OCI-LY1 (cell line): Measurements from ENCODE around the gene PRDX4.

Experiments
- H2AFZ ChIP-seq: fragments of 200-600 bp; sonication (generic), shearing (Covaris generic); 2 replicates; pipeline ENCODE4 v1.6.0; 2014; ENCODE audit warnings: antibody characterized with exemption, mild to moderate bottlenecking, low read length
- H3F3A ChIP-seq: fragments of 200-600 bp; sonication (generic), shearing (Covaris generic); 2 replicates; pipeline ENCODE4 v1.6.0; 2014; ENCODE audit warnings: mild to moderate bottlenecking, antibody characterized with exemption, low read length, moderate library complexity; ENCODE audit not compliant: insufficient read depth
- H3K27ac ChIP-seq: fragments of 200-600 bp; sonication (generic); 2 replicates; pipeline ENCODE4 v1.5.1; 2014; ENCODE audit warnings: low read length, mixed run types, mild to moderate bottlenecking, low read depth; ENCODE audit not compliant: poor library complexity, severe bottlenecking
- H3K27me3 ChIP-seq: fragments of 200-600 bp; sonication (generic); 2 replicates; pipeline ENCODE4 v1.6.0; 2014; ENCODE audit warnings: antibody characterized with exemption, mild to moderate bottlenecking, low read length, moderate library complexity; ENCODE audit not compliant: insufficient read depth
- H3K36me3 ChIP-seq: fragments of 200-600 bp; sonication (generic); 2 replicates; pipeline ENCODE4 v1.6.1; 2014; ENCODE audit warnings: mild to moderate bottlenecking, antibody characterized with exemption, low read length, moderate library complexity, mixed read lengths; ENCODE audit not compliant: insufficient read depth
- H3K4me1 ChIP-seq: fragments of 200-600 bp; sonication (generic); 2 replicates; pipeline ENCODE4 v1.5.1; 2014; ENCODE audit warnings: mild to moderate bottlenecking, low read length, moderate library complexity; ENCODE audit not compliant: insufficient read depth, severe bottlenecking
- H3K4me2 ChIP-seq: fragments of 200-600 bp; sonication (generic), shearing (Covaris generic); 2 replicates; pipeline ENCODE4 v1.6.1; 2014; ENCODE audit warnings: low read length
- H3K4me3 ChIP-seq: fragments of 200-600 bp; sonication (generic); 2 replicates; pipeline ENCODE4 v1.5.1; 2014; ENCODE audit warnings: low read length, low read depth, mild to moderate bottlenecking, mixed read lengths; ENCODE audit not compliant: poor library complexity, severe bottlenecking
- H3K79me2 ChIP-seq: fragments of 200-600 bp; shearing (Covaris generic); 2 replicates; pipeline ENCODE4 v1.6.1; 2016; ENCODE audit warnings: mixed run types, low read length, mixed read lengths; ENCODE audit not compliant: insufficient read depth
- H3K9ac ChIP-seq: fragments of 200-600 bp; sonication (generic), shearing (Covaris generic); 2 replicates; pipeline ENCODE4 v1.6.1; 2014; ENCODE audit warnings: mild to moderate bottlenecking, low read length, mixed read lengths
- H3K9me2 ChIP-seq: fragments of 200-600 bp; sonication (generic), shearing (Covaris generic); 2 replicates; pipeline ENCODE4 v1.6.1; 2014; ENCODE audit warnings: low read depth, mild to moderate bottlenecking, low read length, mixed read lengths
- H3K9me3 ChIP-seq: fragments of 200-600 bp; shearing (Covaris generic); 2 replicates; pipeline ENCODE4 v1.6.1; 2014; ENCODE audit warnings: low read length, mixed read lengths
- H4K20me1 ChIP-seq: fragments of 200-600 bp; sonication (generic), shearing (Covaris generic); 2 replicates; pipeline ENCODE4 v1.6.0; 2016; ENCODE audit warnings: mild to moderate bottlenecking, low read length; ENCODE audit not compliant: insufficient read depth
- CTCF ChIP-seq: fragments of 200-600 bp; sonication (generic), shearing (Covaris generic); IDR thresholded peaks from 2 replicates; pipeline ENCODE4 v1.5.1; 2017; ENCODE audit warnings: mild to moderate bottlenecking, antibody characterized with exemption, low read length, moderate library complexity, mixed read lengths
- EZH2 ChIP-seq: fragments of 200-600 bp; sonication (generic), shearing (Covaris generic); IDR thresholded peaks from 2 replicates; pipeline ENCODE4 v1.8.0; 2017; ENCODE audit warnings: borderline replicate concordance, mixed run types, mild to moderate bottlenecking, antibody characterized with exemption, low read length, moderate library complexity, mixed read lengths

PRDX4 gene

GRCh38 chrX:23720117-23720677, 52.9 kb downstream of the PRDX4 start:
- no peaks in the 10 kb centered on the region for H3K9me2 ChIP-seq
- H3K27ac ChIP-seq, result no peak overlapping the region
- H3K4me1 ChIP-seq, result no peaks in the 10 kb centered on the region
- no peak overlapping the region for H3K4me2 ChIP-seq
- H3K9ac ChIP-seq, result no peak overlapping the region
- no peaks in the 10 kb centered on the region for H3K79me2 ChIP-seq
- no peaks in the 10 kb centered on the region for H4K20me1 ChIP-seq
- H2AFZ ChIP-seq, result no peak overlapping the region
- peaks cover 11% of the 10 kb centered on the region; the same call in 1 of the 2 replicates for H3K36me3 ChIP-seq
- no peaks in the 10 kb centered on the region for H3K27me3 ChIP-seq
- H3K9me3 ChIP-seq, result no peaks in the 10 kb centered on the region
- H3F3A ChIP-seq, result no peaks in the 10 kb centered on the region
- H3K4me3 ChIP-seq, result no peak overlapping the region
- TF ChIP-seq CTCF (no peak), EZH2 (no peak)

GRCh38 chrX:23726191-23726590, 58.9 kb downstream of the PRDX4 start:
- Histone ChIP-seq H3K27me3 (no peaks in the 10 kb centered on the region), H3K79me2 (no peaks in the 10 kb centered on the region), H3K4me2 (no peak overlapping the region), H2AFZ (no peak overlapping the region), H4K20me1 (no peaks in the 10 kb centered on the region), H3K9ac (no peak overlapping the region), H3K27ac (no peak overlapping the region), H3K36me3 (peaks cover 6% of the 10 kb centered on the region; the same call in 1 of the 2 replicates), H3F3A (no peaks in the 10 kb centered on the region), H3K9me3 (no peaks in the 10 kb centered on the region), H3K4me1 (no peaks in the 10 kb centered on the region), H3K4me3 (no peak overlapping the region), H3K9me2 (no peaks in the 10 kb centered on the region)
- TF ChIP-seq CTCF (no peak), EZH2 (no peak)

- H3K4me3 ChIP-seq, result no peak overlapping the region
- H2AFZ ChIP-seq, result no peak overlapping the region
Observed at GRCh38 chrX:23727206-23727605, 59.9 kb downstream of the PRDX4 start.

More at GRCh38 chrX:23727206-23727605, 59.9 kb downstream of the PRDX4 start:
- H3K27ac ChIP-seq, result no peak overlapping the region
- no peaks in the 10 kb centered on the region for H3K4me1 ChIP-seq
- no peaks in the 10 kb centered on the region for H4K20me1 ChIP-seq
- no peaks in the 10 kb centered on the region for H3K27me3 ChIP-seq
- H3K4me2 ChIP-seq, result no peak overlapping the region
- H3K9me2 ChIP-seq, result no peaks in the 10 kb centered on the region
- no peaks in the 10 kb centered on the region for H3F3A ChIP-seq
- H3K79me2 ChIP-seq, result no peaks in the 10 kb centered on the region
- TF ChIP-seq EZH2 (no peak), CTCF (no peak)
- H3K9me3 ChIP-seq, result no peaks in the 10 kb centered on the region
- H3K9ac ChIP-seq, result no peak overlapping the region
- H3K36me3 ChIP-seq, result 0 out of 2 replicates have a peak, but pooled peaks cover 3% of the 10 kb centered on the region
